Mesothelial cell of epicardium (in vitro differentiated cells): Measurements from ENCODE around the gene UGT1A8. TPM values are rescaled to one million over a fixed set of nuclear protein-coding genes. Genes with fewer than 3 reads are reported as not detected.

ENCODE experiments used
- DNase-seq, 2 experiments: peaks; one replicate each; pipeline ENCODE4 v3.0.0; 2021; ENCODE audit warnings: low spot score in 2 of 2; ENCODE audit not compliant: unreplicated experiment in 2 of 2
- H3K27ac Mint-ChIP-seq: 2 replicates; pipeline ENCODE4 v1.8.0; 2021; ENCODE audit warnings: mixed read lengths
- H3K27me3 Mint-ChIP-seq: 2 replicates; pipeline ENCODE4 v1.8.0; 2021; ENCODE audit warnings: low read depth, mixed read lengths
- H3K36me3 Mint-ChIP-seq: 2 replicates; pipeline ENCODE4 v1.8.0; 2021; ENCODE audit warnings: mixed read lengths
- H3K4me1 Mint-ChIP-seq: 2 replicates; pipeline ENCODE4 v1.8.0; 2021; ENCODE audit warnings: mixed read lengths
- H3K4me3 Mint-ChIP-seq: 2 replicates; pipeline ENCODE4 v1.8.0; 2021; ENCODE audit warnings: mild to moderate bottlenecking, moderate library complexity, mixed read lengths
- H3K9me3 Mint-ChIP-seq: 2 replicates; pipeline ENCODE4 v1.8.0; 2021; ENCODE audit warnings: mixed read lengths
- total RNA-seq: library from RNA; stranded (reverse); gene quantifications from 3 replicates; pipeline ENCODE4 v1.2.1, GENCODE V29; 2021
- TF ChIP-seq, protein P1 (sequence below): fragments of 200-600 bp; sonication (generic); IDR thresholded peaks from one replicate; pipeline ENCODE4 v1.5.0; 2021; ENCODE audit warnings: antibody characterized with exemption; ENCODE audit not compliant: unreplicated experiment

UGT1A8 gene
- total RNA-seq, 1 donor from 2014 or later = not detected

DNA sequence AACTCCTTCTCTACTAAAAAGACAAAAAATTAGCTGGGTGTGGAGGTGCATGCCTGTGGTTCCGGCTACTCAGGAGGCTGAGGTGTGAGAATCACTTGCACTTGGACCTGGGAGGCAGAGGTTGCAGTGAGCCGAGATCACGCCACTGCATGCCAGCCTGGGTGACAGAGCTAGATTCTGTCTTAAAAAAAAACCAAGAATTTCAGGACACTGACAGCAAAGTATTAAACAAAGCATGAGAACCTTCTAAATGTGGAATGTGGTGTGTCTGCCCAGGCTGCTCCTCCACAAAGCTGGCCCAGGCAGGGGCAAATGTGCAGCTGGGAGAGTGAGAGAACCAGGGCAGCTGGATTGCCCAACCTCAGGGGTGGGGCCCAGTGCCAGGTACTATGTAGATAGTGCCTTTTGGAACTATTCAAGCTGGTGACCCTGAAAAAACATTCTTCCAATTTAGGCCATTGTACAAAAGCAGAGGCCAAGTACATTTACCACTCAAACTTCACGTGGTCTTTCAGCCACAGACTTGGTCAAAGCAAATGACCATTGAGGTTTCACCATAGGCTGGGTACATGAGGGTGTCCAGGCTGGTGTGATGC lies 88.6 kb downstream of the UGT1A8 start:
- H3K27ac Mint-ChIP-seq = no peak overlapping the region
- H3K27me3 Mint-ChIP-seq = peaks cover 9% of the 10 kb centered on the region

DNA sequence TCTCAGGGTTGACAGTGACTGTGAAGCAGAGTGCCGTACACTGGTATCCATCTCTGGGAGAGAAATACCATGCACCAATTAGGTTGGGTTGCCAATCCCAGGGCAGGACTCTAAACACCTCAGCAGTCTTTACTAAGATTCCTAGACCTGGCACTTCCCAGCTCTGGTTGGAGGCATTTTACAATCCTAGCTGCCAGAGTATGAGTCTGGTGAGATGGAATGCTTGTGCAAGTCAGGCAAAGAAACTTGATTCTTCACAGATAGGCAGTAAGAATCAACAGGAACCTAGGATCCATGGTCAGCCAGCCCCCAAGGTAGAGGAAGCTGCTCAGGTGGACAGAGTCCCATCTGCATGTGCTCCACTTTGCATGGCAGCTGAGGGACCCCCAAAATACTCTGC lies 89.3 kb downstream of the UGT1A8 start:
- H3K27ac Mint-ChIP-seq = no peak overlapping the region
- no peak for DNase-seq

More for the DNA sequence above, 88.6 kb downstream of the UGT1A8 start:
- TF ChIP-seq, protein P1, sequence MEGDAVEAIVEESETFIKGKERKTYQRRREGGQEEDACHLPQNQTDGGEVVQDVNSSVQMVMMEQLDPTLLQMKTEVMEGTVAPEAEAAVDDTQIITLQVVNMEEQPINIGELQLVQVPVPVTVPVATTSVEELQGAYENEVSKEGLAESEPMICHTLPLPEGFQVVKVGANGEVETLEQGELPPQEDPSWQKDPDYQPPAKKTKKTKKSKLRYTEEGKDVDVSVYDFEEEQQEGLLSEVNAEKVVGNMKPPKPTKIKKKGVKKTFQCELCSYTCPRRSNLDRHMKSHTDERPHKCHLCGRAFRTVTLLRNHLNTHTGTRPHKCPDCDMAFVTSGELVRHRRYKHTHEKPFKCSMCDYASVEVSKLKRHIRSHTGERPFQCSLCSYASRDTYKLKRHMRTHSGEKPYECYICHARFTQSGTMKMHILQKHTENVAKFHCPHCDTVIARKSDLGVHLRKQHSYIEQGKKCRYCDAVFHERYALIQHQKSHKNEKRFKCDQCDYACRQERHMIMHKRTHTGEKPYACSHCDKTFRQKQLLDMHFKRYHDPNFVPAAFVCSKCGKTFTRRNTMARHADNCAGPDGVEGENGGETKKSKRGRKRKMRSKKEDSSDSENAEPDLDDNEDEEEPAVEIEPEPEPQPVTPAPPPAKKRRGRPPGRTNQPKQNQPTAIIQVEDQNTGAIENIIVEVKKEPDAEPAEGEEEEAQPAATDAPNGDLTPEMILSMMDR = no peak
- DNase-seq = no peak
- Mint-ChIP-seq H3K4me3 (no peak overlapping the region), H3K4me1 (peaks cover 4% of the 10 kb centered on the region), H3K9me3 (peaks cover 28% of the 10 kb centered on the region), H3K36me3 (no peaks in the 10 kb centered on the region)

DNA sequence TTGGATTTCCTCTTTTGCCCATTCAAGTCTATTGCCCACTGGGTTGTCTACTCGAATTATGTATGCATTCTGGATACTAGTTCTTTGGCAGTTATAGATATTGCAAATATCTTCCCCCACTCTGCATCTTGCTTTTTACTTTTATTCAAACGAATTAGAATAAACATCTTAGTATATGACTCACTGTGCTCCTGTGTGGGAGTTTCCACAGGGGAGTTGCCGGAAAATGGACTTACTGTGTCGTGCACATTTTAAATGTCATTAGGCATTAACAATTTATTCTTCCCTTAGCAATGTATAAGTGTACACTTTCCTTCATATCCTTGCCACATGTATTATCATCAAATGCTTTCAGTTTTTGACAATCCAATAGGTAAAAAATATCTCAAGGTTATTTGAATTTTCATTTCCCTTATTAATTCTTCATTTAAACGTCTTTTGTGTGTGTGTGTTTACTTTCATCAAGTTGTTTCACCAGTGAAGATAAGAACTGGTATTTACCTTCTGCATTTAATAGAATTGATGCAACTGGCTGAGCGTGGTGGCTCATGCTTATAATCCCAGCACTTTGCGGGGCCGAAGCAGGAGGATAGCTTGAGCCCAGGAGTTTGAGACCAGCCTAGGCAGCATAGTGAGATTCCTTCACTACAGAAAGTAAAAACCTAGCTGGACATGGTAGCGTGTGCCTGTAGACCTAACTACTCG lies 90.7 kb downstream of the UGT1A8 start:
- TF ChIP-seq, protein P1 = no peak
- DNase-seq = no peak
- Mint-ChIP-seq H3K9me3 (peaks cover 10% of the 10 kb centered on the region), H3K27me3 (peaks cover 19% of the 10 kb centered on the region), H3K4me3 (no peak overlapping the region), H3K36me3 (no peaks in the 10 kb centered on the region), H3K4me1 (peaks cover 4% of the 10 kb centered on the region), H3K27ac (no peak overlapping the region)

More for the DNA sequence above, 89.3 kb downstream of the UGT1A8 start:
- no peak overlapping the region for H3K4me3 Mint-ChIP-seq
- peaks cover 13% of the 10 kb centered on the region for H3K27me3 Mint-ChIP-seq
- H3K9me3 Mint-ChIP-seq = peaks cover 24% of the 10 kb centered on the region
- TF ChIP-seq, protein P1 = no peak
- no peaks in the 10 kb centered on the region for H3K36me3 Mint-ChIP-seq
- peaks cover 4% of the 10 kb centered on the region for H3K4me1 Mint-ChIP-seq

DNA sequence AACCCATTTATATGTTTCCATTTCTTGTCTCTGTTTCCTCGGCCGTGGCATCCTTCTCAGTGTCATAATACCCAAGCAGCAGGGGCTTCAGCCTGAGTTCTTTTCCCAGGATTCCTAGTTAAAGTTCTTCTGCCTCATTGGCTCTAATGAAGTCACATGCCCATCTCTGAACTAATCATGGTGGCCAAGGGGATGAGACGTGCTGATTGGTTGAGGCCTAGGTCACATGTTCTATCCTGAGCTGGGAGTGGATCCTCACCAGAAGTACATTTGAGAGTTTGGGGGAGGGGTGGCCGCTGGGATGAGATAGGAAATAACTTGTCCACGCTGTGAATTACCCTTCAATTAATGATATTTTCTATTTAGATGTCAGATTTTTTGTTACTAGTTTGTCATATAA lies 91.5 kb downstream of the UGT1A8 start:
- peaks cover 4% of the 10 kb centered on the region for H3K4me1 Mint-ChIP-seq
- H3K4me3 Mint-ChIP-seq = no peak overlapping the region
- peaks cover 26% of the 10 kb centered on the region for H3K27me3 Mint-ChIP-seq
- H3K27ac Mint-ChIP-seq = no peak overlapping the region
- no peak for DNase-seq
- H3K36me3 Mint-ChIP-seq = no peaks in the 10 kb centered on the region
- peaks cover 4% of the 10 kb centered on the region for H3K9me3 Mint-ChIP-seq
- TF ChIP-seq, protein P1 = no peak

DNA sequence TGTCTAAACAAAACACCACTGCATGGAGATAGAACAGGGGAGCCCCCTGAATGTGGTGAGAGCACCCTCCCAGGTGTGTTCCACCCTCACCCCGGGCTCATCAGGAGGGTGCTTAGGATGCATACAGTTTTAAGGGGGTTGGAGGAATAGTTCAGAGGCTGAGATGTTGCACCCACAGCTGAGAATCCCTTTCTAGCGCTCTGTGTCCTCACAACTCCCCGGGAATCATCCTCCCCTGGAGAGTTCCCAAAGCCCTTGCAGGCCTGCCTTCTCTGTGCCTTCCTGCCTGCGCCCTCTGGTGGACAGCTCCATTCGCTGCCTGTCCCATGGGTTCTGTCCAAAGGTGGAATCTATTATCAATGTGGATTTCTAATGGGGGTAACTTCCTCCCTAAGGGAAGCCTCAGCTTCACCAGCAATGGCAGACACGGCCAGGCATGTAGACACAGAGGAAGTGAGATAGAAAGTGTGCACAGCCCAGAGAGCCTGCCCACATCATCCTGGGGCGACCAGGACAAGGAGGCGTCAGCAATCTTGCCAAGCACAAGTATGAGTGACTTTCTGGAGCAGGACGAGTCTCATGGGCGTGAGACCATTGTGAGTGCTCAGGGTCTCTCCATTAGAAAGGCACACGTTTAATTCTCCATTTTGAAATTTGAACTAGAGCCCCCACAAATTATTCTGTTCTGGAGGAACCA lies 94.0 kb downstream of the UGT1A8 start:
- no peaks in the 10 kb centered on the region for H3K9me3 Mint-ChIP-seq
- no peaks in the 10 kb centered on the region for H3K36me3 Mint-ChIP-seq
- no peaks in the 10 kb centered on the region for H3K4me1 Mint-ChIP-seq
- TF ChIP-seq, protein P1 = peak; percentile 83
- H3K27ac Mint-ChIP-seq = no peak overlapping the region
- H3K27me3 Mint-ChIP-seq = peaks cover 36% of the 10 kb centered on the region
- H3K4me3 Mint-ChIP-seq = no peak overlapping the region
- DNase-seq = peak; percentile 78 to 89
